ENCODE measurements around the gene TNFRSF21. TPM values are rescaled to one million over a fixed set of nuclear protein-coding genes. Genes with fewer than 3 reads are reported as not detected.

The TNFRSF21 gene
- total RNA-seq, 1 donor = 1.4 TPM

- Histone ChIP-seq H4K20me1 (ENCODE audit: insufficient read depth, low read length) (no peaks in the 10 kb centered on the region), H3K4me3 (ENCODE audit: insufficient read depth, low read length) (no peak overlapping the region), H3K27me3 (ENCODE audit: insufficient read depth, low read length) (no peaks in the 10 kb centered on the region), H3K79me2 (ENCODE audit: insufficient read depth, low read length) (no peaks in the 10 kb centered on the region), H3K4me2 (ENCODE audit: insufficient read depth, low read length) (no peak overlapping the region), H3K9me3 (ENCODE audit: low read depth, low read length) (no peaks in the 10 kb centered on the region), H2AFZ (ENCODE audit: low read length) (no peak overlapping the region), H3K4me1 (ENCODE audit: insufficient read depth, low read length) (peaks cover 3% of the 10 kb centered on the region), H3K27ac (ENCODE audit: low read depth, low read length) (no peak overlapping the region), H3K36me3 (ENCODE audit: insufficient read depth, low read length) (no peaks in the 10 kb centered on the region)
- no peak for DNase-seq (ENCODE audit: insufficient read length, low spot score, missing footprints)
- TF ChIP-seq CTCF (IDR thresholded peaks at IDR 0.05; ENCODE audit: extremely low read depth, low read depth, low read length) = no peak
Observed at GRCh38 chr6:47253136-47253535, 56.6 kb downstream of the TNFRSF21 start.

- H4K20me1 ChIP-seq (ENCODE audit: insufficient read depth, low read length) = no peaks in the 10 kb centered on the region
- no peak for DNase-seq (ENCODE audit: insufficient read length, low spot score, missing footprints)
- peaks cover 3% of the 10 kb centered on the region for H3K4me1 ChIP-seq (ENCODE audit: insufficient read depth, low read length)
- no peaks in the 10 kb centered on the region for H3K36me3 ChIP-seq (ENCODE audit: insufficient read depth, low read length)
- H3K27me3 ChIP-seq (ENCODE audit: insufficient read depth, low read length) = no peaks in the 10 kb centered on the region
- H3K4me2 ChIP-seq (ENCODE audit: insufficient read depth, low read length) = no peak overlapping the region
- no peak overlapping the region for H2AFZ ChIP-seq (ENCODE audit: low read length)
- no peaks in the 10 kb centered on the region for H3K79me2 ChIP-seq (ENCODE audit: insufficient read depth, low read length)
- TF ChIP-seq CTCF (IDR thresholded peaks at IDR 0.05; ENCODE audit: extremely low read depth, low read depth, low read length) = no peak
- no peak overlapping the region for H3K27ac ChIP-seq (ENCODE audit: low read depth, low read length)
- H3K9me3 ChIP-seq (ENCODE audit: low read depth, low read length) = no peaks in the 10 kb centered on the region
- H3K4me3 ChIP-seq (ENCODE audit: insufficient read depth, low read length) = no peak overlapping the region
Observed at GRCh38 chr6:47252633-47253032, 57.1 kb downstream of the TNFRSF21 start.

GRCh38 chr6:47251396-47251795 lies 58.3 kb downstream of the TNFRSF21 start:
- Histone ChIP-seq H3K9me3 (ENCODE audit: low read depth, low read length) (no peaks in the 10 kb centered on the region), H3K4me1 (ENCODE audit: insufficient read depth, low read length) (no peaks in the 10 kb centered on the region), H2AFZ (ENCODE audit: low read length) (no peak overlapping the region), H3K27me3 (ENCODE audit: insufficient read depth, low read length) (no peaks in the 10 kb centered on the region), H3K4me3 (ENCODE audit: insufficient read depth, low read length) (no peak overlapping the region), H4K20me1 (ENCODE audit: insufficient read depth, low read length) (no peaks in the 10 kb centered on the region), H3K4me2 (ENCODE audit: insufficient read depth, low read length) (no peak overlapping the region), H3K36me3 (ENCODE audit: insufficient read depth, low read length) (no peaks in the 10 kb centered on the region), H3K27ac (ENCODE audit: low read depth, low read length) (no peak overlapping the region), H3K79me2 (ENCODE audit: insufficient read depth, low read length) (no peaks in the 10 kb centered on the region)
- DNase-seq (ENCODE audit: insufficient read length, low spot score, missing footprints) = no peak
- TF ChIP-seq CTCF (IDR thresholded peaks at IDR 0.05; ENCODE audit: extremely low read depth, low read depth, low read length) = no peak

- Histone ChIP-seq H3K4me3 (ENCODE audit: insufficient read depth, low read length) (no peak overlapping the region), H3K4me2 (ENCODE audit: insufficient read depth, low read length) (no peak overlapping the region), H3K79me2 (ENCODE audit: insufficient read depth, low read length) (no peaks in the 10 kb centered on the region), H3K9me3 (ENCODE audit: low read depth, low read length) (no peaks in the 10 kb centered on the region), H3K36me3 (ENCODE audit: insufficient read depth, low read length) (no peaks in the 10 kb centered on the region), H3K27ac (ENCODE audit: low read depth, low read length) (no peak overlapping the region), H4K20me1 (ENCODE audit: insufficient read depth, low read length) (no peaks in the 10 kb centered on the region), H3K27me3 (ENCODE audit: insufficient read depth, low read length) (no peaks in the 10 kb centered on the region), H2AFZ (ENCODE audit: low read length) (no peak overlapping the region), H3K4me1 (ENCODE audit: insufficient read depth, low read length) (no peaks in the 10 kb centered on the region)
- no peak for TF ChIP-seq CTCF (IDR thresholded peaks at IDR 0.05; ENCODE audit: extremely low read depth, low read depth, low read length)
- no peak for DNase-seq (ENCODE audit: insufficient read length, low spot score, missing footprints)
Observed at GRCh38 chr6:47250302-47250701, 59.4 kb downstream of the TNFRSF21 start.

All from osteoblast (primary cell).